Endothelial cell of umbilical vein (primary cell): ENCODE measurements around the gene GTF3C1. TPM values are rescaled to one million over a fixed set of nuclear protein-coding genes. Genes with fewer than 3 reads are reported as not detected.

Experiments
- BruUV-seq: library from RNA; stranded (reverse); fragments of 400-500 nt; replicated peaks from 2 replicates; lab custom pipeline; 2021; lab: Mats Ljungman, UMichigan
- CTCF ChIA-PET: fragments of 300-600, 350-600 bp; sonication (Branson Sonifier 250); formaldehyde crosslinking; loops from one replicate; lab custom pipeline; 2021; ENCODE audit warnings: antibody characterized with exemption, inconsistent platforms; lab: Charles Lee
- POLR2A ChIA-PET: fragments of 300-600, 350-600 bp; sonication (Branson Sonifier 250); formaldehyde crosslinking; loops from one replicate; lab custom pipeline; 2021; ENCODE audit warnings: antibody characterized with exemption, inconsistent platforms; lab: Charles Lee
- DNase-seq: peaks from one replicate; pipeline ENCODE4 v3.0.0-alpha.2; 2011; ENCODE audit warnings: low read depth, low spot score
- FAIRE-seq: peaks from 2 replicates; lab custom pipeline; 2011; peaks lifted over from hg19 to GRCh38; lab: Jason Lieb, UNC
- H2AFZ ChIP-seq: 2 replicates; pipeline ENCODE4 v1.6.0; 2012; ENCODE audit warnings: low read depth, low read length, control low read depth, inconsistent platforms
- H3K27ac ChIP-seq: 2 replicates; pipeline ENCODE4 v1.5.1; 2011; ENCODE audit warnings: low read depth, mild to moderate bottlenecking, control low read depth, low read length, moderate library complexity; ENCODE audit not compliant: insufficient read depth
- H3K27me3 ChIP-seq, 2 experiments: 2 replicates each; pipeline versions ENCODE4 v1.6.0 to v1.6.1; 2011; ENCODE audit warnings: low read length in 2 of 2, mixed read lengths in 1 of 2; ENCODE audit not compliant: control insufficient read depth in 2 of 2, insufficient read depth in 2 of 2
- H3K36me3 ChIP-seq, 2 experiments: 2 replicates in 1 of 2; 3 replicates in 1 of 2; pipeline ENCODE4 v1.5.1; 2011; ENCODE audit warnings: low read length in 2 of 2, mild to moderate bottlenecking in 1 of 2, moderate library complexity in 1 of 2; ENCODE audit not compliant: control insufficient read depth in 2 of 2, insufficient read depth in 2 of 2; ENCODE audit errors: extremely low read depth in 1 of 2
- H3K4me1 ChIP-seq: 3 replicates; pipeline ENCODE4 v1.5.1; 2011; ENCODE audit warnings: mild to moderate bottlenecking, low read length; ENCODE audit not compliant: control insufficient read depth, insufficient read depth; ENCODE audit errors: extremely low read depth
- H3K4me2 ChIP-seq: 2 replicates; pipeline ENCODE4 v1.6.1; 2011; ENCODE audit warnings: low read length, control low read depth, mixed read lengths; ENCODE audit not compliant: insufficient read depth
- H3K4me3 ChIP-seq, 3 experiments: fragments of 200-600 bp in 1 of 3; sonication (generic), shearing (Covaris generic) in 1 of 3; replicated peaks in 1 of 3; 2 replicates each; pipeline ENCODE4 v1.5.1; 2011 to 2016; ENCODE audit warnings: control low read depth in 3 of 3, low read length in 3 of 3, mild to moderate bottlenecking in 2 of 3, inconsistent platforms in 1 of 3, low read depth in 1 of 3, moderate library complexity in 1 of 3; ENCODE audit not compliant: insufficient read depth in 1 of 3
- H3K79me2 ChIP-seq: 2 replicates; pipeline ENCODE4 v1.6.0; 2012; ENCODE audit warnings: low read length, inconsistent platforms; ENCODE audit not compliant: control insufficient read depth, insufficient read depth
- H3K9ac ChIP-seq: replicated peaks from 2 replicates; pipeline ENCODE3; 2011; ENCODE audit warnings: low read length, control low read depth; ENCODE audit not compliant: insufficient read depth; ENCODE audit errors: extremely low read depth
- H3K9me1 ChIP-seq: replicated peaks from 3 replicates; pipeline ENCODE4 v1.6.0; 2011; ENCODE audit warnings: mild to moderate bottlenecking, low read length; ENCODE audit not compliant: control insufficient read depth, insufficient read depth; ENCODE audit errors: extremely low read depth
- H3K9me3 ChIP-seq: replicated peaks from 2 replicates; pipeline ENCODE4 v1.5.1; 2012; ENCODE audit warnings: low read length, inconsistent platforms; ENCODE audit not compliant: control insufficient read depth, insufficient read depth
- H4K20me1 ChIP-seq: replicated peaks from 2 replicates; pipeline ENCODE3; 2011; ENCODE audit warnings: mild to moderate bottlenecking, low read length; ENCODE audit not compliant: control insufficient read depth, insufficient read depth; ENCODE audit errors: extremely low read depth
- FOS ChIP-seq: IDR thresholded peaks from 2 replicates; pipeline ENCODE4 v1.6.1; 2011; ENCODE audit warnings: mild to moderate bottlenecking, low read length, moderate library complexity, borderline replicate concordance; ENCODE audit not compliant: insufficient read depth
- GATA2 ChIP-seq: IDR thresholded peaks from 2 replicates; pipeline ENCODE4 v1.7.0; 2011; ENCODE audit warnings: low read depth, mild to moderate bottlenecking, moderate library complexity, mixed read lengths, low read length; ENCODE audit not compliant: insufficient read length, insufficient read depth
- JUN ChIP-seq: IDR thresholded peaks from 2 replicates; pipeline ENCODE4 v1.6.1; 2011; ENCODE audit warnings: borderline replicate concordance, low read depth; ENCODE audit not compliant: insufficient read length, insufficient read depth
- POLR2AphosphoS5 ChIP-seq: IDR thresholded peaks from 2 replicates; pipeline ENCODE4 v1.6.1; 2012; ENCODE audit warnings: low read depth, mild to moderate bottlenecking, control low read depth, low read length, moderate library complexity; ENCODE audit not compliant: insufficient read depth
- dilution Hi-C: fragments of 300-500 bp; cut with MboI; formaldehyde crosslinking; loops from one replicate; pipeline ENCODE4 v1.15.0; 2019; ENCODE audit warnings: low sequenced_read_pairs; ENCODE audit not compliant: extremely low pct_ligation_motif_present
- intact Hi-C: fragments of 100-400 bp; cut with micrococcal nuclease; formaldehyde crosslinking; loops from one replicate; pipeline ENCODE4 v1.10.0; 2022
- polyA plus RNA-seq, 4 experiments: library from polyadenylated mRNA; depleted of rRNA in 3 of 4; stranded (reverse) in 3 of 4; unstranded in 1 of 4; fragments of >200 nt; gene quantifications; 2 replicates each; pipeline versions ENCODE4 v1.2.1 to v1.2.3, GENCODE V29; 2011 to 2012; ENCODE audit warnings: missing spikeins in 1 of 4
- total RNA-seq: library from RNA; stranded (reverse); gene quantifications from 2 replicates; pipeline ENCODE4 v1.2.3, GENCODE V29; 2021
- TF ChIP-seq, protein P1 (sequence below), 2 donors: IDR thresholded peaks; 1 replicate in 1 of 2; 2 replicates in 1 of 2; pipeline ENCODE4 v1.5.1; 2011; ENCODE audit warnings: low read length in 2 of 2, mild to moderate bottlenecking in 2 of 2, moderate library complexity in 2 of 2, control low read depth in 1 of 2, inconsistent platforms in 1 of 2, low read depth in 1 of 2; ENCODE audit not compliant: insufficient read depth in 1 of 2; ENCODE audit errors: extremely low read depth in 1 of 2

Gene GTF3C1
- total and polyA plus RNA-seq, 2 donors (not counting 3 experiments of a cell fraction or from before 2014, with no cell fraction given): 58.1 to 86.1 TPM

GRCh38 chr16:27458987-27459688 lies 90.6 kb downstream of the GTF3C1 start:
- DNase-seq (no peak), FAIRE-seq (no peak)
- H3K4me2 ChIP-seq: no peak overlapping the region
- intact Hi-C loops (no loop called here), dilution Hi-C loops (no loop called here)
- TF ChIP-seq GATA2 (no peak), POLR2AphosphoS5 (no peak), JUN (no peak), FOS (no peak)
- TF ChIP-seq, protein P1, sequence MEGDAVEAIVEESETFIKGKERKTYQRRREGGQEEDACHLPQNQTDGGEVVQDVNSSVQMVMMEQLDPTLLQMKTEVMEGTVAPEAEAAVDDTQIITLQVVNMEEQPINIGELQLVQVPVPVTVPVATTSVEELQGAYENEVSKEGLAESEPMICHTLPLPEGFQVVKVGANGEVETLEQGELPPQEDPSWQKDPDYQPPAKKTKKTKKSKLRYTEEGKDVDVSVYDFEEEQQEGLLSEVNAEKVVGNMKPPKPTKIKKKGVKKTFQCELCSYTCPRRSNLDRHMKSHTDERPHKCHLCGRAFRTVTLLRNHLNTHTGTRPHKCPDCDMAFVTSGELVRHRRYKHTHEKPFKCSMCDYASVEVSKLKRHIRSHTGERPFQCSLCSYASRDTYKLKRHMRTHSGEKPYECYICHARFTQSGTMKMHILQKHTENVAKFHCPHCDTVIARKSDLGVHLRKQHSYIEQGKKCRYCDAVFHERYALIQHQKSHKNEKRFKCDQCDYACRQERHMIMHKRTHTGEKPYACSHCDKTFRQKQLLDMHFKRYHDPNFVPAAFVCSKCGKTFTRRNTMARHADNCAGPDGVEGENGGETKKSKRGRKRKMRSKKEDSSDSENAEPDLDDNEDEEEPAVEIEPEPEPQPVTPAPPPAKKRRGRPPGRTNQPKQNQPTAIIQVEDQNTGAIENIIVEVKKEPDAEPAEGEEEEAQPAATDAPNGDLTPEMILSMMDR (IDR thresholded peaks at IDR 0.05; ENCODE audit: extremely low read depth in 1 of 2, insufficient read depth in 1 of 2, low read depth in 1 of 2, low read length in 2 of 2): no peak
- peaks cover 5 to 17% of the 10 kb centered on the region in 2 experiments for H3K36me3 ChIP-seq
- no peak overlapping the region for H2AFZ ChIP-seq
- H3K9me1 ChIP-seq: no peaks in the 10 kb centered on the region
- no peaks in the 10 kb centered on the region for H3K9me3 ChIP-seq
- no peaks in the 10 kb centered on the region for H3K27me3 ChIP-seq
- no peak overlapping the region for H3K9ac ChIP-seq
- no peaks in the 10 kb centered on the region for H3K79me2 ChIP-seq
- no peak overlapping the region for H3K4me3 ChIP-seq
- BruUV-seq: no TSS peak
- H3K4me1 ChIP-seq: peaks cover 26% of the 10 kb centered on the region
- H3K27ac ChIP-seq: no peak overlapping the region
- POLR2A ChIA-PET: no interaction called here
- no peaks in the 10 kb centered on the region for H4K20me1 ChIP-seq
- CTCF ChIA-PET: interaction anchor here (1.7 kb wide), 1 partner anchor 349 kb away, joined by 4 read pairs; no protein-coding TSS in a partner anchor
